HG02885 (cell line): ENCODE data around the gene RIOX2.

Experiments
- ATAC-seq: cut with Tn5 transposase; IDR thresholded peaks from one replicate; pipeline ENCODE4 v1.9.1; 2021; ENCODE audit warnings: mild to moderate bottlenecking; ENCODE audit not compliant: unreplicated experiment, poor library complexity

The RIOX2 gene

GRCh38 chr3:97991293-97991682, 19.1 kb upstream of the RIOX2 start:
- ATAC-seq = no peak

- ATAC-seq = no peak
These were observed 18.5 kb upstream of the RIOX2 start for GRCh38 chr3:97990624-97991292.

- no peak for ATAC-seq
These were observed 16.7 kb upstream of the RIOX2 start for GRCh38 chr3:97988784-97989568.

GRCh38 chr3:97987306-97987705, 15.1 kb upstream of the RIOX2 start:
- ATAC-seq = no peak

- no peak for ATAC-seq
These were observed 11.8 kb upstream of the RIOX2 start for GRCh38 chr3:97983933-97984491.

GRCh38 chr3:97981886-97982285, 9.7 kb upstream of the RIOX2 start:
- ATAC-seq = no peak

- no peak for ATAC-seq
These were observed 7.4 kb upstream of the RIOX2 start for GRCh38 chr3:97979610-97980009.

- no peak for ATAC-seq
These were observed 3.2 kb upstream of the RIOX2 start for GRCh38 chr3:97975466-97975865.

GRCh38 chr3:97974996-97975395, 2.8 kb upstream of the RIOX2 start:
- ATAC-seq = no peak

- no peak for ATAC-seq
These were observed 745 bp upstream of the RIOX2 start for GRCh38 chr3:97972976-97973375.

GRCh38 chr3:97970956-97971620, 1.1 kb downstream of the RIOX2 start:
- no peak for ATAC-seq

GRCh38 chr3:97970156-97970555, 2.1 kb downstream of the RIOX2 start:
- ATAC-seq = no peak

GRCh38 chr3:97969541-97969940, 2.7 kb downstream of the RIOX2 start:
- ATAC-seq = no peak

- ATAC-seq = no peak
These were observed 3.9 kb downstream of the RIOX2 start for GRCh38 chr3:97968376-97968775.

- no peak for ATAC-seq
These were observed 4.3 kb downstream of the RIOX2 start for GRCh38 chr3:97967966-97968365.

- ATAC-seq = no peak
These were observed 11.1 kb downstream of the RIOX2 start for GRCh38 chr3:97960993-97961766.

GRCh38 chr3:97960551-97960950, 11.7 kb downstream of the RIOX2 start:
- no peak for ATAC-seq

GRCh38 chr3:97959872-97960271, 12.4 kb downstream of the RIOX2 start:
- ATAC-seq = no peak

GRCh38 chr3:97958796-97959195, 13.4 kb downstream of the RIOX2 start:
- no peak for ATAC-seq

GRCh38 chr3:97958396-97958795, 13.8 kb downstream of the RIOX2 start:
- ATAC-seq = no peak
